ENCODE measurements around the gene GPATCH2L.

DNA sequence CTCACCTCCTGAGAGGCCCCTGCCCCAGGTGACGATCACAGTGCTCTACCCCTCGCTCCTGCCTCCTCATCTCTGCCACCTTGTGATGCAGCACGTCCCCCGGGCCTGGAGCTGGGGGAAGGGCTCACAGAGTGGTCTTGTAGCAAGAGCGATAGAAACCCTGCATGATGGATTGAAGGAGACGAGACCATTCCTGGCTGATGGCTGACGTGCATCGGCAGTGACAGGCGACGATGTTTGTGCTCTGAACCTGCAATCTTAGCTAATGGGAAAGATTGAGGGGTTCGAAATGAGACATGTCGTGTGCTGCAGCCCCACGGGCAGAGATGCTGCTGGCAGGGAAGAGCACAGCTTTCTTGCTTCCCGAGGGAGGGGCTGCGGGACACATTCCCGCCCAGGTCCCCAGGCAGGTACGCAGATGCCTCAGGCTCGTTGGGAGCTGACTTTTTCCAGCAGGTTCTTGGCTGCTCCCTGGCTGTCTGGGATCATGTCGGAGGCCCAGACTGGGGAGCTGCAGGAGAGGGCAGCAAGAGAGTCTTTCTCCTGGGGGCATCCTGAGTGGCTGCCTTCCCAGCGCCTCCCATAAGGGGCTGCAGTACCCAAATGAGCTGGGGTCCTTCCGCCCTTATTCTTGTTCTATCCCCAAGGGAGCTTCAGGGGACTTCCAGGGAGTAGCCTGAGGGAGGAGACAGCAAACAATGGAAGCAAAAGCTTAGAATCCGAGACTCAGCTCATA is 38.7 kb upstream of the GPATCH2L start:
- TF ChIP-seq POLR2A (IDR thresholded peaks at IDR 0.05): no peak
- TF ChIP-seq, protein P1, sequence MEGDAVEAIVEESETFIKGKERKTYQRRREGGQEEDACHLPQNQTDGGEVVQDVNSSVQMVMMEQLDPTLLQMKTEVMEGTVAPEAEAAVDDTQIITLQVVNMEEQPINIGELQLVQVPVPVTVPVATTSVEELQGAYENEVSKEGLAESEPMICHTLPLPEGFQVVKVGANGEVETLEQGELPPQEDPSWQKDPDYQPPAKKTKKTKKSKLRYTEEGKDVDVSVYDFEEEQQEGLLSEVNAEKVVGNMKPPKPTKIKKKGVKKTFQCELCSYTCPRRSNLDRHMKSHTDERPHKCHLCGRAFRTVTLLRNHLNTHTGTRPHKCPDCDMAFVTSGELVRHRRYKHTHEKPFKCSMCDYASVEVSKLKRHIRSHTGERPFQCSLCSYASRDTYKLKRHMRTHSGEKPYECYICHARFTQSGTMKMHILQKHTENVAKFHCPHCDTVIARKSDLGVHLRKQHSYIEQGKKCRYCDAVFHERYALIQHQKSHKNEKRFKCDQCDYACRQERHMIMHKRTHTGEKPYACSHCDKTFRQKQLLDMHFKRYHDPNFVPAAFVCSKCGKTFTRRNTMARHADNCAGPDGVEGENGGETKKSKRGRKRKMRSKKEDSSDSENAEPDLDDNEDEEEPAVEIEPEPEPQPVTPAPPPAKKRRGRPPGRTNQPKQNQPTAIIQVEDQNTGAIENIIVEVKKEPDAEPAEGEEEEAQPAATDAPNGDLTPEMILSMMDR (IDR thresholded peaks at IDR 0.05): no peak

Measured in uterus (tissue), 2 donors.